ENCODE results near the gene PRKG2. TPM values are rescaled to one million over a fixed set of nuclear protein-coding genes. Genes with fewer than 3 reads are reported as not detected.

PRKG2 gene
- total RNA-seq, 1 donor from 2014 or later: 1.2 TPM

DNA sequence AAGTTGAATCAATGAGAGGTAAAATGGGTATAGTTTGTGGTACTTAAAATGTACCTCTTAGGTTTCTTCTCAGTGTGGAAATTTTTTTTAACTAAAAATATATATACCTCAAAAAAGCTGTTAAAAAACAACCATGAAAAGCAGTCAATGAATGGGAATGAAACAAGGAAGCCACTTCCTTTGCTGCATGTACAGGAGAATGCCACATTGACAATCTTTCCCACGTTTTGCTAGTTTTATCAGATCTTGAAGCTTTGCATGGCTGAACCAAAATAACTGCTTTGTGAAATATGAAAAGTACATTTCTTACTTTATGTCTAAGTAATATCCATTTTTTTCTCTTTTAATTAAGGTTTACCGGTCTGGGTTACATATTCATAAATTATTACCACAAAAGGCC lies 71.8 kb downstream of the PRKG2 start:
- no peak for DNase-seq (ENCODE audit: low read depth)
- TF ChIP-seq CTCF (conservative IDR thresholded peaks at IDR 0.05; ENCODE audit: low read depth, low read length): no peak
- H3K4me3 ChIP-seq (ENCODE audit: low read depth, low read length): no peak overlapping the region

GRCh38 chr4:81142744-81143143 lies 72.3 kb downstream of the PRKG2 start:
- H3K4me3 ChIP-seq (ENCODE audit: low read depth, low read length): no peak overlapping the region

DNA sequence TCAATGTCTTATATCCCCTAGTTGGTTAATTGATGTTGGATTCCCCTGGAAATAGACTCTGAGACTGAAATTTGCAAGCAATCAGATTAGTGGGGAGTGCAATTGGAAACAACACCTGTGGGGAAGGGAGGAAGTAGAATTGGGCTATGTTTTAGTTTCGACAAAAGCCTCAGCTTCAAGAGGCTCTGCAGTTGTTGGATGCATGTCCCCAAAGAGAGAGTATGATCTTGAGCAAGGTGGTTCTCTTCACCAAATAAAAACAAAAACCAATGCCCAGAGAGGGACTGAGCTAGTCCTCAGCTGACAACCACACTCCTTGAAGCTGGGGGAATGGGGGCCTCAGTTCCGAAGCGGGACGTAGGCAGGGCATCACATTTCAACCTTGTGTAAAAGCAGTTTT lies 77.1 kb downstream of the PRKG2 start:
- TF ChIP-seq CTCF (conservative IDR thresholded peaks at IDR 0.05; ENCODE audit: low read depth, low read length): no peak
- no peak overlapping the region for H3K4me3 ChIP-seq (ENCODE audit: low read depth, low read length)
- no peak for DNase-seq (ENCODE audit: low read depth)

More at GRCh38 chr4:81142744-81143143, 72.3 kb downstream of the PRKG2 start:
- no peak for TF ChIP-seq CTCF (conservative IDR thresholded peaks at IDR 0.05; ENCODE audit: low read depth, low read length)
- no peak for DNase-seq (ENCODE audit: low read depth)

GRCh38 chr4:81137446-81137845 lies 77.6 kb downstream of the PRKG2 start:
- TF ChIP-seq CTCF (conservative IDR thresholded peaks at IDR 0.05; ENCODE audit: low read depth, low read length): no peak
- no peak for DNase-seq (ENCODE audit: low read depth)
- H3K4me3 ChIP-seq (ENCODE audit: low read depth, low read length): no peak overlapping the region

DNA sequence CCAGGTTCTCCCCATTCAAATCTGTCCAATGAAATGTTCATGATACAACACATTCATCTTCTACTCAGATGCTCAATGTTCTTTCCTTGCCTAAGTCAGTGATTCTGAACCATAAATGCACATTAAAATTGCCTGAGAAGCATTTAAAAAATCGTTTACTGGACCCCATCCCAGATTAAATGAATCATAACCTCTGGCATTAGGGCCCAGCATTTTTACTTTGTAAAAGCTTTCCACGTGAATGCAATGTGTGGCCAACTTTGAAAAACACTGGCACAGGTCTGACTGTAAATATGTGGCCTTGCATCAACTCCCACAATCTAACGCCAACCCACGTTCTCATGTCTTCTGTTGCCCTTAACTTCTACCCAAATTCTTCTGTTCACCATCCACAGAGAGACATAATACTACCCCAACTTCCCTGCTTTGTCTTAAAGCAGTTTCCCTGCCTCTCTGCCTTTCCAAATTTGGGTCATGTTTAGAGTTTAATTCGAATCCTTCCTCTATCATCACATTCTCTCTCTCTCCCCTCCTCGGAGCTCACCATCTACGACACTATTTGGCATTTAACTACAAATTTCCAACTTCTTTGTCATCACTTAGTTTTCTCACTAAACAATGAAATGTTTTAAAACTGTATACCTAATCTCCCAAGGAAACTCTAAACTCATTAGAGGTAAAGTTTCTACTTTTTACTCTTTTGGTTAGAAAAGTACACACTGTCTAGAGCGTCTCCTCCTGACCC lies 78.7 kb downstream of the PRKG2 start:
- DNase-seq (ENCODE audit: low read depth): no peak
- TF ChIP-seq CTCF (conservative IDR thresholded peaks at IDR 0.05; ENCODE audit: low read depth, low read length): no peak
- no peak overlapping the region for H3K4me3 ChIP-seq (ENCODE audit: low read depth, low read length)

DNA sequence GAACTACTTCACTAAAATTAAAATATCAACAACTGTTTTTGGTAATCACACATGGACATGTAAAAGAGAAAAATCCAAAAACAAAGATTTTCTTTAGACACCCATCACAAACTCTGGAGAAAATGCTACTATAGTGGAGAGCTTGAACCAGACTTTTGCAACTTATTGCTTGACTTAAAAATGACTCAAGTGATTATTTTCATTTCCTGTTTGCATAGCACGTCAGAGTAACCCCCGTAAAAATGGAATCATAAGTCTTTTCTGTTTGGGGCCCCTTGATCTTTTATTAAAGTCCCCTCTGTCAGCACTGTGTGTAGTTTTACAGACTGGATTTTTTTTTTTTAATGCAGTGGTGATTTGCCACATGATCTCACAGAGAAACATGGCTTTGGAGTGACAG lies 79.5 kb downstream of the PRKG2 start:
- H3K4me3 ChIP-seq (ENCODE audit: low read depth, low read length): no peak overlapping the region
- TF ChIP-seq CTCF (conservative IDR thresholded peaks at IDR 0.05; ENCODE audit: low read depth, low read length): no peak
- DNase-seq (ENCODE audit: low read depth): no peak

DNA sequence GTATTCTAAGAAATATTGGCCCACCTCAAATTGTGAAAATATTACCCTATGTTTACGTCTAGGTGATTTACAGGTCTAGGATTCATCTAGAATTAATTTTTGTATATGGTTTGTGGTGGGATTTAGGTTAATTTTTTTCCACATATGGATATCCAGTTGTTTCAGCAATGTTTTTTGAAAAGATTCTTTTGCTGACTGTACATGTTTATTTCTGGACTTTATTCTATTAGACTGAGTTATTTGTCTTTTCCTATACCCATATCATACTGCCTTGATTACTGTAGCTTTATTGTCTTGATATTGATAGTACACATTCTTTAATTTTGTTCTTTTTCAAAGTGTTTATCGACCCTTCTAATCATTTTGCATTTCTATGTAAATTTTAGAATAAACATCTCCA lies 83.5 kb downstream of the PRKG2 start:
- no peak overlapping the region for H3K4me3 ChIP-seq (ENCODE audit: low read depth, low read length)
- TF ChIP-seq CTCF (conservative IDR thresholded peaks at IDR 0.05; ENCODE audit: low read depth, low read length): no peak
- no peak for DNase-seq (ENCODE audit: low read depth)
